Measurements from ENCODE around the gene ALPL.

DNA sequence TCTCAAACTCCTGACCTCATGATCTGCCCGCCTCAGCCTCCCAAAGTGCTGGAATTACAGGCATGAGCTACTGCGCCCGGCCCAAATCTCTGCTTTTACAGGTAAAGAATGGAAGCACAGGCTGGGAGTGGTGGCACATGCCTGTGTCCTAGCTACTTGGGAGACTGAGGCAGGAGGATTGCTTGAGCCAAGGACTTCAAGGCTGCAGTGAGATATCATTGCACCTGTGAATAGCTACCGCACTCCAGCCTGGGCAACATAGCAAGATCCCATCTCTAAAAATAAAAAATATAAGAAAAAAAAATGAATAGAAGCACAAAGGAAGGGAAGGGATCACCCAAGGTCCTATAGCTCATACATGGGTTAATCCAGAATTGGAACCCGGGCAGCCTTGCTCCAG is 15.0 kb downstream of the ALPL start:
- TF ChIP-seq, protein P1, sequence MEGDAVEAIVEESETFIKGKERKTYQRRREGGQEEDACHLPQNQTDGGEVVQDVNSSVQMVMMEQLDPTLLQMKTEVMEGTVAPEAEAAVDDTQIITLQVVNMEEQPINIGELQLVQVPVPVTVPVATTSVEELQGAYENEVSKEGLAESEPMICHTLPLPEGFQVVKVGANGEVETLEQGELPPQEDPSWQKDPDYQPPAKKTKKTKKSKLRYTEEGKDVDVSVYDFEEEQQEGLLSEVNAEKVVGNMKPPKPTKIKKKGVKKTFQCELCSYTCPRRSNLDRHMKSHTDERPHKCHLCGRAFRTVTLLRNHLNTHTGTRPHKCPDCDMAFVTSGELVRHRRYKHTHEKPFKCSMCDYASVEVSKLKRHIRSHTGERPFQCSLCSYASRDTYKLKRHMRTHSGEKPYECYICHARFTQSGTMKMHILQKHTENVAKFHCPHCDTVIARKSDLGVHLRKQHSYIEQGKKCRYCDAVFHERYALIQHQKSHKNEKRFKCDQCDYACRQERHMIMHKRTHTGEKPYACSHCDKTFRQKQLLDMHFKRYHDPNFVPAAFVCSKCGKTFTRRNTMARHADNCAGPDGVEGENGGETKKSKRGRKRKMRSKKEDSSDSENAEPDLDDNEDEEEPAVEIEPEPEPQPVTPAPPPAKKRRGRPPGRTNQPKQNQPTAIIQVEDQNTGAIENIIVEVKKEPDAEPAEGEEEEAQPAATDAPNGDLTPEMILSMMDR (IDR thresholded peaks at IDR 0.05): no peak
- TF ChIP-seq POLR2A (IDR thresholded peaks at IDR 0.05) (no peak), POLR2AphosphoS5 (IDR thresholded peaks at IDR 0.05) (no peak)

All from breast epithelium (tissue), 3 donors.